ENCODE measurements around the gene TMEM87B. TPM values are rescaled to one million over a fixed set of nuclear protein-coding genes. Genes with fewer than 3 reads are reported as not detected.
"Not testable (repeated sequence)": the region's sequence is repeated elsewhere in the genome, so short reads cannot be mapped to it uniquely, and the experiment has no call there.

Gene TMEM87B
- total RNA-seq, 1 experiment from 2014 or later = 53.6 TPM

GRCh38 chr2:112032689-112033465 is 22.2 kb upstream of the TMEM87B start:
- DNase-seq (ENCODE audit: low read depth) = peak; percentile 94

- peak; percentile 85 for DNase-seq (ENCODE audit: low read depth)
These were observed 21.5 kb upstream of the TMEM87B start for GRCh38 chr2:112033600-112033999.

- no peak for DNase-seq (ENCODE audit: low read depth)
These were observed 20.1 kb upstream of the TMEM87B start for GRCh38 chr2:112034924-112035323.

- no peak for DNase-seq (ENCODE audit: low read depth)
These were observed 19.3 kb upstream of the TMEM87B start for GRCh38 chr2:112035786-112036185.

GRCh38 chr2:112039556-112039955 is 15.5 kb upstream of the TMEM87B start:
- not testable (repeated sequence) for DNase-seq (ENCODE audit: low read depth)

- not testable (repeated sequence) for DNase-seq (ENCODE audit: low read depth)
These were observed 15.0 kb upstream of the TMEM87B start for GRCh38 chr2:112040066-112040465.

- DNase-seq (ENCODE audit: low read depth) = peak; percentile 92
These were observed 13.6 kb upstream of the TMEM87B start for GRCh38 chr2:112041460-112041859.

GRCh38 chr2:112045446-112046014 is 9.5 kb upstream of the TMEM87B start:
- no peak for DNase-seq (ENCODE audit: low read depth)

GRCh38 chr2:112046231-112046630 is 8.8 kb upstream of the TMEM87B start:
- DNase-seq (ENCODE audit: low read depth) = no peak

GRCh38 chr2:112047537-112048235 is 7.4 kb upstream of the TMEM87B start:
- DNase-seq (ENCODE audit: low read depth) = no peak

- DNase-seq (ENCODE audit: low read depth) = no peak
These were observed 6.9 kb upstream of the TMEM87B start for GRCh38 chr2:112048236-112048592.

GRCh38 chr2:112048887-112049286 is 6.2 kb upstream of the TMEM87B start:
- peak; percentile 66 for DNase-seq (ENCODE audit: low read depth)

GRCh38 chr2:112050316-112050715 is 4.8 kb upstream of the TMEM87B start:
- no peak for DNase-seq (ENCODE audit: low read depth)

GRCh38 chr2:112053917-112054846 is 887 bp upstream of the TMEM87B start:
- peak; percentile 94 for DNase-seq (ENCODE audit: low read depth)

- peak; percentile 98 for DNase-seq (ENCODE audit: low read depth)
These were observed 909 bp downstream of the TMEM87B start for GRCh38 chr2:112055730-112056625.

GRCh38 chr2:112056626-112056987 is 1.5 kb downstream of the TMEM87B start:
- DNase-seq (ENCODE audit: low read depth) = no peak

- no peak for DNase-seq (ENCODE audit: low read depth)
These were observed 4.6 kb downstream of the TMEM87B start for GRCh38 chr2:112059671-112060070.

GRCh38 chr2:112061299-112061698 is 6.2 kb downstream of the TMEM87B start:
- DNase-seq (ENCODE audit: low read depth) = no peak

GRCh38 chr2:112061840-112062239 is 6.8 kb downstream of the TMEM87B start:
- DNase-seq (ENCODE audit: low read depth) = no peak

- DNase-seq (ENCODE audit: low read depth) = no peak
These were observed 7.8 kb downstream of the TMEM87B start for GRCh38 chr2:112062894-112063293.

GRCh38 chr2:112065486-112065885 is 10.4 kb downstream of the TMEM87B start:
- no peak for DNase-seq (ENCODE audit: low read depth)

Measured in RPMI7951 (cell line).